A673 (cell line): Measurements from ENCODE around the gene FNTB. TPM values are rescaled to one million over a fixed set of nuclear protein-coding genes. Genes with fewer than 3 reads are reported as not detected.

Source experiments
- BruUV-seq: library from RNA; stranded (reverse); fragments of 400-500 nt; replicated peaks from 2 replicates; lab custom pipeline; 2021; lab: Mats Ljungman, UMichigan
- CTCF ChIA-PET: fragments of 300-600 bp; sonication (Branson Sonifier 250); formaldehyde crosslinking; loops from one replicate; lab custom pipeline; 2022; ENCODE audit warnings: antibody characterized with exemption; lab: Charles Lee
- POLR2A ChIA-PET: fragments of 300-600 bp; sonication (Branson Sonifier 250); formaldehyde crosslinking; loops from one replicate; lab custom pipeline; 2022; ENCODE audit warnings: antibody characterized with exemption; ENCODE audit not compliant: low non-redundant PET; lab: Charles Lee
- DNase-seq: peaks from one replicate; pipeline ENCODE4 v3.0.0-alpha.2; 2015; ENCODE audit warnings: low spot score
- H3K27ac ChIP-seq: fragments of 200-600 bp; sonication (generic); 2 replicates; pipeline ENCODE4 v1.5.1; 2016; ENCODE audit warnings: mixed run types, low read depth, mild to moderate bottlenecking, mixed read lengths, antibody characterized with exemption, low read length; ENCODE audit not compliant: poor library complexity, severe bottlenecking
- H3K27me3 ChIP-seq: fragments of 200-600 bp; sonication (generic); replicated peaks from 2 replicates; pipeline ENCODE4 v1.6.1; 2017; ENCODE audit warnings: mixed run types, low read depth, mild to moderate bottlenecking, mixed read lengths, antibody characterized with exemption, low read length; ENCODE audit not compliant: insufficient read depth, poor library complexity
- H3K36me3 ChIP-seq: fragments of 200-600 bp; sonication (generic); 2 replicates; pipeline ENCODE4 v1.6.1; 2016; ENCODE audit warnings: mixed run types, mild to moderate bottlenecking, mixed read lengths, antibody characterized with exemption, low read length; ENCODE audit not compliant: insufficient read depth, poor library complexity, severe bottlenecking
- H3K4me1 ChIP-seq: fragments of 200-600 bp; sonication (generic); 2 replicates; pipeline ENCODE4 v1.6.1; 2017; ENCODE audit warnings: mixed run types, mild to moderate bottlenecking, mixed read lengths, antibody characterized with exemption, low read length; ENCODE audit not compliant: insufficient read depth, poor library complexity, severe bottlenecking
- H3K4me3 ChIP-seq: fragments of 200-600 bp; sonication (generic); 2 replicates; pipeline ENCODE4 v1.5.1; 2016; ENCODE audit warnings: low read depth, mixed run types, mild to moderate bottlenecking, mixed read lengths, low read length; ENCODE audit not compliant: poor library complexity, severe bottlenecking
- H3K9me3 ChIP-seq: fragments of 200-600 bp; sonication (generic); 2 replicates; pipeline ENCODE4 v1.6.1; 2016; ENCODE audit warnings: mixed run types, low read depth, mild to moderate bottlenecking, mixed read lengths, antibody characterized with exemption, low read length; ENCODE audit not compliant: poor library complexity, severe bottlenecking
- EZH2 ChIP-seq: fragments of 200-600 bp; sonication (generic); IDR thresholded peaks from 2 replicates; pipeline ENCODE4 v1.6.1; 2017; ENCODE audit warnings: borderline replicate concordance, low read depth, mild to moderate bottlenecking, mixed read lengths, antibody characterized with exemption, low read length; ENCODE audit not compliant: poor library complexity, severe bottlenecking
- intact Hi-C: fragments of 100-400 bp; cut with micrococcal nuclease; formaldehyde crosslinking; loops from one replicate; pipeline ENCODE4 v1.10.0; 2022; ENCODE audit not compliant: unreplicated experiment
- total RNA-seq: library from RNA; stranded (reverse); gene quantifications from 2 replicates; pipeline ENCODE4 v1.2.3, GENCODE V29; 2021
- TF ChIP-seq, protein P1 (sequence below): fragments of 300-800, 200-600 bp; sonication (generic); conservative IDR thresholded peaks from 2 replicates; pipeline ENCODE4 v1.5.1; 2017; ENCODE audit warnings: low read depth, mild to moderate bottlenecking, antibody characterized with exemption, low read length, moderate library complexity, mixed read lengths

Gene FNTB
- total RNA-seq, 1 experiment from 2014 or later = 24.0 TPM

DNA sequence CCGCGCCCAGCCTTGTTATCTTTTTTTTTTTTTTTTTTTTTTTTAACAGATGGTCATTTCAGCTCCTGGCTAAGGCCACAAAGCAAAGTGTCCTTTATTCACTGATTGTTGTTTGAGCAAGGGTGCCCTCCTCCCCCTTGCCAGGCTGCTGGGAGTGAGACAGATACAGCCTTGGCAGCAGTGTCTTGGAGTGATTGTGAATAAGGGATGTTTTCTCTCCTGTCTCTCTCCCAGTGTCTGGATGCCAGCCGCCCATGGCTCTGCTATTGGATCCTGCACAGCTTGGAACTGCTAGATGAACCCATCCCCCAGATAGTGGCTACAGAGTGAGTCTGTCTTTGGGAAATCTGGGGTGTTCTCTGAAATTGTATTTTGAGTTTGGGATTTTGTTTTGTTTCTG is 28.7 kb downstream of the FNTB start:
- Histone ChIP-seq H3K27me3 (no peaks in the 10 kb centered on the region), H3K9me3 (no peaks in the 10 kb centered on the region), H3K27ac (no peak overlapping the region), H3K4me3 (no peak overlapping the region), H3K4me1 (no peaks in the 10 kb centered on the region), H3K36me3 (peaks cover 21% of the 10 kb centered on the region)
- DNase-seq = no peak
- no TSS peak for BruUV-seq
- ChIA-PET POLR2A (no interaction called here), CTCF (no interaction called here)
- TF ChIP-seq, protein P1, sequence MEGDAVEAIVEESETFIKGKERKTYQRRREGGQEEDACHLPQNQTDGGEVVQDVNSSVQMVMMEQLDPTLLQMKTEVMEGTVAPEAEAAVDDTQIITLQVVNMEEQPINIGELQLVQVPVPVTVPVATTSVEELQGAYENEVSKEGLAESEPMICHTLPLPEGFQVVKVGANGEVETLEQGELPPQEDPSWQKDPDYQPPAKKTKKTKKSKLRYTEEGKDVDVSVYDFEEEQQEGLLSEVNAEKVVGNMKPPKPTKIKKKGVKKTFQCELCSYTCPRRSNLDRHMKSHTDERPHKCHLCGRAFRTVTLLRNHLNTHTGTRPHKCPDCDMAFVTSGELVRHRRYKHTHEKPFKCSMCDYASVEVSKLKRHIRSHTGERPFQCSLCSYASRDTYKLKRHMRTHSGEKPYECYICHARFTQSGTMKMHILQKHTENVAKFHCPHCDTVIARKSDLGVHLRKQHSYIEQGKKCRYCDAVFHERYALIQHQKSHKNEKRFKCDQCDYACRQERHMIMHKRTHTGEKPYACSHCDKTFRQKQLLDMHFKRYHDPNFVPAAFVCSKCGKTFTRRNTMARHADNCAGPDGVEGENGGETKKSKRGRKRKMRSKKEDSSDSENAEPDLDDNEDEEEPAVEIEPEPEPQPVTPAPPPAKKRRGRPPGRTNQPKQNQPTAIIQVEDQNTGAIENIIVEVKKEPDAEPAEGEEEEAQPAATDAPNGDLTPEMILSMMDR = no peak
- TF ChIP-seq EZH2 = no peak
- intact Hi-C loops = no loop called here

DNA sequence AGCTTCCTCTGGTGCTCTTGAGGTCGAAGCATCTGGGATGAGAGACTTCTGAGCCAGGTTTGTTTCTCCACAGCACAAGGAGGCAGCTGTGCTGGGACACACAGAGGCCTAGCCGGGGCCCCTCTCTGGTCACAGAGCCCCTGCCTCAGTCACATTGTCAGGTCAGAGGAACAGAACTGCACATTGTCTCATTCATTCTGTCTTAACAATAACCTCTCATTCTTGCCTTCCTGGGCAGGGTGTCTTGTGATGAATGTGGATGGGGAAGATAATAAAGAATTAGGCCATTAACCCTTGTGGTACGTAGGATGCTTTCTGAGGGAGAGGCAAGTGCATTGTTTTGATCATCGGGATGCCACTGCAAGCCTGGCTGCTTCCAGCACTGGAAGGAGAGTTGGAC is 29.8 kb downstream of the FNTB start:
- Histone ChIP-seq H3K4me3 (no peak overlapping the region), H3K9me3 (no peaks in the 10 kb centered on the region), H3K27me3 (no peaks in the 10 kb centered on the region), H3K4me1 (no peaks in the 10 kb centered on the region), H3K36me3 (peaks cover 21% of the 10 kb centered on the region), H3K27ac (no peak overlapping the region)
- POLR2A ChIA-PET = no interaction called here
- CTCF ChIA-PET = no interaction called here
- BruUV-seq = no TSS peak
- no peak for DNase-seq
- TF ChIP-seq EZH2 = no peak
- TF ChIP-seq, protein P1 = no peak
- intact Hi-C loops = no loop called here

DNA sequence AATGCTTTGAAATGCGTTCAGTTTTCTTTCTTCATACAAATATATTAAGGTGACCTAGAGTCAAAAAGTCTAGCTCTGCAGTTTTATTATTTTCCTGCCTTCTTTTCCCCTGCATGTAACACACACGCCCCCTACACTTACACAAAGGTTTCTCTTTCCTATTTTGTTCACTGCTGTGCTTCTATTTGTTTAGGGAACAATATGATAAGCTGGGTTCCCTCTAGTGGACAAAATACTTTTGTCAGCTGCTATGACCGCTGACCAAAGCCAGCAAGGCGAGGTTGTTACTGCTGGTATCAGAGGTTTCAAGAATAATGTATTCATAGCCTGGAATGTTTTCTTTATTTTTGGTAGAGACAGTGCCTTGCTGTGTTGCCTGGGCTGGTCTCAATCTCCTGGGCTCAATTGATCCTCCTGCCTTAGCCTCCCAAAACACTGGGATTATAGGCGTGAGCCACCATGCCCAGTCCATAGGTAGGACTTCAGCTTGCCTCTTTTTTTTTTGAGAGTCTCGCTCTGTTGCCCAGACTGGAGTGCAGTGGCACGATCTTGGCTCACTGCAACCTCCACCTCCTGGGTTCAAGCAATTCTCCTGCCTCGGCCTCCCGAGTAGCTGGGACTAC is 33.4 kb downstream of the FNTB start:
- ChIA-PET CTCF (interaction anchor here (0.9 to 1.1 kb wide), 2 partner anchors 34 to 197 kb away, joined by 3 read pairs; partner anchors contain the start of gene FNTB), POLR2A (interaction anchor here (0.6 kb wide), 2 partner anchors 34 to 878 kb away, joined by 3 to 4 read pairs; partner anchors contain the start of gene FNTB)
- no peaks in the 10 kb centered on the region for H3K4me1 ChIP-seq
- intact Hi-C loops = loop anchor here (2.0 kb wide), 1 partner anchor 19 kb away; no protein-coding TSS in a partner anchor
- H3K4me3 ChIP-seq = no peak overlapping the region
- H3K36me3 ChIP-seq = peaks cover 10% of the 10 kb centered on the region
- H3K27me3 ChIP-seq = no peaks in the 10 kb centered on the region
- DNase-seq = peak; percentile 54
- no peak overlapping the region for H3K27ac ChIP-seq
- no peak for TF ChIP-seq EZH2
- TF ChIP-seq, protein P1 = peak; percentile 49
- BruUV-seq = no TSS peak
- H3K9me3 ChIP-seq = no peaks in the 10 kb centered on the region
